SK-N-SH (cell line): Measurements from ENCODE around the gene PJA2. TPM values are rescaled to one million over a fixed set of nuclear protein-coding genes. Genes with fewer than 3 reads are reported as not detected.

Experiments
- CTCF ChIA-PET: fragments of 300-600, 350-600 bp; formaldehyde crosslinking; extraction: SDS; loops from one replicate; lab custom pipeline; 2021; lab: Yijun Ruan, JAX
- POLR2A ChIA-PET: fragments of 350-600 bp; sonication (Branson Sonifier 250); formaldehyde crosslinking; extraction: SDS; loops from one replicate; lab custom pipeline; 2020; ENCODE audit warnings: antibody characterized with exemption, inconsistent platforms; lab: Yijun Ruan, JAX
- DNase-seq: peaks from one replicate; pipeline ENCODE4 v3.0.0; 2012
- H2AFZ ChIP-seq: fragments of 200-600 bp; sonication (generic); 2 replicates; pipeline ENCODE4 v1.8.1; 2016; ENCODE audit warnings: antibody characterized with exemption, mild to moderate bottlenecking, low read depth
- H3F3A ChIP-seq: fragments of 200-600 bp; sonication (generic); replicated peaks from 2 replicates; pipeline ENCODE3; 2016; ENCODE audit warnings: antibody characterized with exemption, mild to moderate bottlenecking; ENCODE audit not compliant: insufficient read depth
- H3K27ac ChIP-seq, 2 experiments: fragments of 200-500 bp in 1 of 2; fragments of 200-600 bp in 1 of 2; sonication (Bioruptor generic) in 1 of 2; sonication (generic), shearing (Covaris generic) in 1 of 2; 2 replicates each; pipeline versions ENCODE4 v1.5.1 to v1.6.1; 2014 to 2016; ENCODE audit warnings: low read depth in 2 of 2, inconsistent platforms in 1 of 2, low read length in 1 of 2, mild to moderate bottlenecking in 1 of 2, mixed read lengths in 1 of 2
- H3K27me3 ChIP-seq: fragments of 200-600 bp; sonication (generic), shearing (Covaris generic); 2 replicates; pipeline ENCODE4 v1.6.1; 2016; ENCODE audit warnings: mixed run types; ENCODE audit not compliant: insufficient read depth
- H3K36me3 ChIP-seq, 2 experiments: fragments of 200-500 bp in 1 of 2; fragments of 200-600 bp in 1 of 2; sonication (Bioruptor generic) in 1 of 2; sonication (generic) in 1 of 2; replicated peaks in 1 of 2; 2 replicates each; pipeline versions ENCODE3 to v1.5.1; 2014 to 2016; ENCODE audit warnings: low read length in 1 of 2, mild to moderate bottlenecking in 1 of 2; ENCODE audit not compliant: insufficient read depth in 2 of 2, control insufficient read depth in 1 of 2
- H3K4me1 ChIP-seq, 2 experiments: fragments of 200-500 bp in 1 of 2; fragments of 200-600 bp in 1 of 2; sonication (Bioruptor generic) in 1 of 2; sonication (generic), shearing (Covaris generic) in 1 of 2; 2 replicates each; pipeline versions ENCODE4 v1.5.1 to v1.6.1; 2014 to 2016; ENCODE audit warnings: low read depth in 1 of 2, low read length in 1 of 2, mixed run types in 1 of 2; ENCODE audit not compliant: insufficient read depth in 2 of 2, control insufficient read depth in 1 of 2
- H3K4me2 ChIP-seq: fragments of 200-600 bp; sonication (generic), shearing (Covaris generic); 2 replicates; pipeline ENCODE4 v1.6.1; 2017; ENCODE audit warnings: mixed run types
- H3K4me3 ChIP-seq, 2 experiments: fragments of 200-500 bp in 1 of 2; fragments of 200-600 bp in 1 of 2; sonication (Bioruptor generic) in 1 of 2; sonication (generic), shearing (Covaris generic) in 1 of 2; 2 replicates each; pipeline versions ENCODE4 v1.5.1 to v1.8.1; 2014 to 2016; ENCODE audit warnings: low read depth in 2 of 2, inconsistent platforms in 1 of 2, low read length in 1 of 2, mild to moderate bottlenecking in 1 of 2, mixed read lengths in 1 of 2, moderate library complexity in 1 of 2
- H3K79me2 ChIP-seq: fragments of 200-600 bp; sonication (generic); 2 replicates; pipeline ENCODE4 v1.8.1; 2017; ENCODE audit warnings: mild to moderate bottlenecking; ENCODE audit not compliant: insufficient read depth
- H3K9ac ChIP-seq: fragments of 200-600 bp; sonication (generic); 2 replicates; pipeline ENCODE4 v1.6.1; 2017; ENCODE audit warnings: mixed run types
- H3K9me2 ChIP-seq: fragments of 200-600 bp; sonication (generic); 2 replicates; pipeline ENCODE4 v1.6.1; 2017; ENCODE audit warnings: mixed run types
- H3K9me3 ChIP-seq: fragments of 200-600 bp; sonication (generic); 2 replicates; pipeline ENCODE4 v1.6.1; 2017; ENCODE audit warnings: mixed run types, mild to moderate bottlenecking, moderate library complexity
- H4K20me1 ChIP-seq: fragments of 200-600 bp; sonication (generic); 2 replicates; pipeline ENCODE4 v1.6.1; 2017; ENCODE audit warnings: mild to moderate bottlenecking, mixed run types; ENCODE audit not compliant: insufficient read depth
- ELF1 ChIP-seq: IDR thresholded peaks from 2 replicates; pipeline ENCODE4 v1.4.0; 2012
- EP300 ChIP-seq, 2 experiments: IDR thresholded peaks; 2 replicates each; pipeline versions ENCODE4 v1.4.0 to v1.6.1; 2012; ENCODE audit warnings: borderline replicate concordance in 1 of 2, low read depth in 1 of 2, low read length in 1 of 2
- EZH2phosphoT487 ChIP-seq: fragments of 200-600 bp; sonication (generic); IDR thresholded peaks from 2 replicates; pipeline ENCODE4 v1.6.1; 2017; ENCODE audit warnings: low read depth, mixed run types, mild to moderate bottlenecking, antibody characterized with exemption, moderate library complexity, borderline replicate concordance
- FOSL2 ChIP-seq: IDR thresholded peaks from 2 replicates; pipeline ENCODE4 v1.4.0; 2012; ENCODE audit warnings: low read depth, mild to moderate bottlenecking, moderate library complexity, borderline replicate concordance
- GABPA ChIP-seq: IDR thresholded peaks from 2 replicates; pipeline ENCODE4 v1.4.0; 2012; ENCODE audit warnings: low read depth, mild to moderate bottlenecking
- JUND ChIP-seq: IDR thresholded peaks from 2 replicates; pipeline ENCODE4 v1.4.0; 2012
- MAX ChIP-seq: IDR thresholded peaks from 2 replicates; pipeline ENCODE4 v1.4.0; 2012; ENCODE audit warnings: low read depth
- MEF2A ChIP-seq: IDR thresholded peaks from 2 replicates; pipeline ENCODE4 v1.4.0; 2012; ENCODE audit warnings: low read depth, borderline replicate concordance
- NFIC ChIP-seq: IDR thresholded peaks from 2 replicates; pipeline ENCODE4 v1.4.0; 2012; ENCODE audit warnings: borderline replicate concordance
- NRF1 ChIP-seq: IDR thresholded peaks from 2 replicates; pipeline ENCODE4 v1.6.1; 2012; ENCODE audit warnings: low read depth, mild to moderate bottlenecking, low read length
- PBX3 ChIP-seq: IDR thresholded peaks from 2 replicates; pipeline ENCODE4; 2012
- POLR2AphosphoS5 ChIP-seq: IDR thresholded peaks from 2 replicates; pipeline ENCODE4 v1.6.1; 2012; ENCODE audit warnings: low read depth, low read length
- RXRA ChIP-seq: IDR thresholded peaks from 2 replicates; pipeline ENCODE4 v1.4.0; 2012; ENCODE audit warnings: low read depth, mild to moderate bottlenecking, borderline replicate concordance
- SIN3A ChIP-seq: IDR thresholded peaks from 2 replicates; pipeline ENCODE4 v1.6.1; 2012; ENCODE audit warnings: low read depth, mild to moderate bottlenecking, low read length, moderate library complexity, borderline replicate concordance
- TAF1 ChIP-seq: IDR thresholded peaks from 2 replicates; pipeline ENCODE4 v1.6.1; 2012; ENCODE audit warnings: low read depth, mild to moderate bottlenecking, low read length, moderate library complexity, borderline replicate concordance
- USF2 ChIP-seq: fragments of 150-350 bp; IDR thresholded peaks from 2 replicates; pipeline ENCODE4 v1.6.1; 2017; ENCODE audit warnings: antibody characterized with exemption, low read length, low read depth, borderline replicate concordance
- ZBTB33 ChIP-seq: IDR thresholded peaks from 2 replicates; pipeline ENCODE4 v1.4.0; 2012; ENCODE audit warnings: low read depth, borderline replicate concordance
- WGBS: methylation state at CpG from one replicate; pipeline ENCODE4 v1.1.6; 2017; ENCODE audit warnings: low lambda C conversion rate; 5-methylcytosine and 5-hydroxymethylcytosine counted together
- polyA plus RNA-seq, 3 experiments: library from polyadenylated mRNA; depleted of rRNA; stranded (reverse); fragments of >200 nt; gene quantifications; 2 replicates each; pipeline ENCODE4 v1.2.3, GENCODE V29; 2012
- TF ChIP-seq, protein P1 (sequence below): fragments of 150-350 bp; IDR thresholded peaks from 2 replicates; pipeline ENCODE4 v1.6.1; 2016; ENCODE audit warnings: mild to moderate bottlenecking, low read depth, low read length

The PJA2 gene
- polyA plus RNA-seq, 1 of the 3 experiments (the other 2 are of a cell fraction) = 30.7 TPM

GRCh38 chr5:109335114-109335513 is 74.7 kb downstream of the PJA2 start:
- no peak overlapping the region for H3K27ac ChIP-seq
- ChIA-PET CTCF (no interaction called here), POLR2A (no interaction called here)
- no peak for DNase-seq
- H3K27me3 ChIP-seq = no peaks in the 10 kb centered on the region
- H3K9me2 ChIP-seq = no peaks in the 10 kb centered on the region
- H3K4me1 ChIP-seq = no peaks in the 10 kb centered on the region
- TF ChIP-seq MAX = no peak
- no peak for TF ChIP-seq RXRA
- no peak for TF ChIP-seq ELF1
- TF ChIP-seq MEF2A = no peak
- peaks cover 4% of the 10 kb centered on the region; the same call in 1 of the 2 replicates for H4K20me1 ChIP-seq
- H3K9me3 ChIP-seq = no peaks in the 10 kb centered on the region
- H3K36me3 ChIP-seq = peaks cover 50 to 52% of the 10 kb centered on the region in 2 experiments
- no peak overlapping the region for H3K9ac ChIP-seq
- H3K4me2 ChIP-seq = no peak overlapping the region
- H2AFZ ChIP-seq = no peak overlapping the region
- H3F3A ChIP-seq = peaks cover 12% of the 10 kb centered on the region
- no peaks in the 10 kb centered on the region for H3K79me2 ChIP-seq
- no peak overlapping the region for H3K4me3 ChIP-seq

DNA sequence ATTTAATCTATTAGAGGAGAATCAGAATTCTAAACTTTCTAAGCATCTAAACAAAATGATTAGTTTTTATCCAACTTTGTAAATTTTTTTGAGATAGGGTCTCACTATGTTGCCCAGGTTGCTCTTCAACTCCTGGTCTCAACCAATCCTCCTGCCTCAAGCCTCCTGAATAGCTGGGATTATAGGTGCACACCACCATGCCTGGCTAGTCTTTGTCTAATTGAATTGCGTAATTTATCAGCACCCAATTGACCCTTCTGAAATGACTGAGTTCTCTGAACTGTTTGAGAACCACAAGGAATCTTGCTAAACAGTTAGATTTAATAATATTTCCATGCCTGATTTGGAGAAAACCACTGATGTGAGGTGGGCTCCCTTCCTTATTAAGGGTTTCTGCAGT is 75.7 kb downstream of the PJA2 start:
- no peak overlapping the region for H3K27ac ChIP-seq
- no peak overlapping the region for H3K9ac ChIP-seq
- H3K4me2 ChIP-seq = no peak overlapping the region
- no peaks in the 10 kb centered on the region for H3K79me2 ChIP-seq
- POLR2A ChIA-PET = no interaction called here
- 100% methylated on average over 1 of the region's 1 CpG for WGBS
- no peaks in the 10 kb centered on the region for H3K9me2 ChIP-seq
- H3K27me3 ChIP-seq = no peaks in the 10 kb centered on the region
- peaks cover 10% of the 10 kb centered on the region for H3F3A ChIP-seq
- CTCF ChIA-PET = no interaction called here
- TF ChIP-seq, protein P1, sequence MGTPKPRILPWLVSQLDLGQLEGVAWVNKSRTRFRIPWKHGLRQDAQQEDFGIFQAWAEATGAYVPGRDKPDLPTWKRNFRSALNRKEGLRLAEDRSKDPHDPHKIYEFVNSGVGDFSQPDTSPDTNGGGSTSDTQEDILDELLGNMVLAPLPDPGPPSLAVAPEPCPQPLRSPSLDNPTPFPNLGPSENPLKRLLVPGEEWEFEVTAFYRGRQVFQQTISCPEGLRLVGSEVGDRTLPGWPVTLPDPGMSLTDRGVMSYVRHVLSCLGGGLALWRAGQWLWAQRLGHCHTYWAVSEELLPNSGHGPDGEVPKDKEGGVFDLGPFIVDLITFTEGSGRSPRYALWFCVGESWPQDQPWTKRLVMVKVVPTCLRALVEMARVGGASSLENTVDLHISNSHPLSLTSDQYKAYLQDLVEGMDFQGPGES = no peak
- TF ChIP-seq POLR2AphosphoS5 (no peak), FOSL2 (no peak), ZBTB33 (no peak), MAX (no peak), NRF1 (no peak), SIN3A (no peak), TAF1 (no peak), EP300 (IDR thresholded peaks at IDR 0.05; ENCODE audit: borderline replicate concordance in 1 of 2, low read depth in 1 of 2, low read length in 1 of 2) (no peak), NFIC (no peak), ELF1 (no peak), EZH2phosphoT487 (no peak), JUND (no peak), MEF2A (no peak), RXRA (no peak), GABPA (no peak), USF2 (no peak), PBX3 (no peak)
- no peak overlapping the region for H2AFZ ChIP-seq
- H3K4me1 ChIP-seq = peaks cover 0 to 3% of the 10 kb centered on the region in 2 experiments; a peak in 1 of 4 replicates
- DNase-seq = no peak
- H3K9me3 ChIP-seq = no peaks in the 10 kb centered on the region
- no peak overlapping the region for H3K4me3 ChIP-seq
- H4K20me1 ChIP-seq = peaks cover 4% of the 10 kb centered on the region; the same call in 1 of the 2 replicates
- H3K36me3 ChIP-seq = peaks cover 42 to 43% of the 10 kb centered on the region in 2 experiments
